Measurements from ENCODE around the gene NKAIN2. TPM values are rescaled to one million over a fixed set of nuclear protein-coding genes. Genes with fewer than 3 reads are reported as not detected.

Gene NKAIN2
- total RNA-seq, 1 experiment from 2014 or later, result 2.2 TPM

GRCh38 chr6:124199286-124199685 lies 395.6 kb downstream of the NKAIN2 start:
- H3K36me3 ChIP-seq (ENCODE audit: insufficient read depth, low read length, poor library complexity, severe bottlenecking), result no peaks in the 10 kb centered on the region
- BruUV-seq (replicated peaks), result no TSS peak
- TF ChIP-seq EZH2 (IDR thresholded peaks at IDR 0.05; ENCODE audit: borderline replicate concordance, low read depth, low read length, poor library complexity, severe bottlenecking), result no peak
- no peak for TF ChIP-seq CTCF (conservative IDR thresholded peaks at IDR 0.05; ENCODE audit: low read depth, low read length)
- no peak overlapping the region for H3K27ac ChIP-seq (ENCODE audit: low read depth, low read length, poor library complexity, severe bottlenecking)
- no peak for DNase-seq (ENCODE audit: low spot score)
- no peaks in the 10 kb centered on the region for H3K27me3 ChIP-seq (replicated peaks; ENCODE audit: insufficient read depth, low read depth, low read length, poor library complexity)
- intact Hi-C loops (cut with micrococcal nuclease; ENCODE audit: unreplicated experiment), result no loop called here
- no peak overlapping the region for H3K4me3 ChIP-seq (ENCODE audit: low read depth, low read length, poor library complexity, severe bottlenecking)
- H3K9me3 ChIP-seq (ENCODE audit: low read depth, low read length, poor library complexity, severe bottlenecking), result no peaks in the 10 kb centered on the region
- ChIA-PET CTCF (no interaction called here), POLR2A (ENCODE audit: low non-redundant PET) (no interaction called here)
- H3K4me1 ChIP-seq (ENCODE audit: insufficient read depth, low read length, poor library complexity, severe bottlenecking), result peaks cover 8% of the 10 kb centered on the region

- H3K27me3 ChIP-seq (replicated peaks; ENCODE audit: insufficient read depth, low read depth, low read length, poor library complexity), result no peaks in the 10 kb centered on the region
- no TSS peak for BruUV-seq (replicated peaks)
- intact Hi-C loops (cut with micrococcal nuclease; ENCODE audit: unreplicated experiment), result no loop called here
- CTCF ChIA-PET, result no interaction called here
- TF ChIP-seq EZH2 (IDR thresholded peaks at IDR 0.05; ENCODE audit: borderline replicate concordance, low read depth, low read length, poor library complexity, severe bottlenecking), result no peak
- TF ChIP-seq CTCF (conservative IDR thresholded peaks at IDR 0.05; ENCODE audit: low read depth, low read length), result no peak
- H3K36me3 ChIP-seq (ENCODE audit: insufficient read depth, low read length, poor library complexity, severe bottlenecking), result no peaks in the 10 kb centered on the region
- H3K4me3 ChIP-seq (ENCODE audit: low read depth, low read length, poor library complexity, severe bottlenecking), result no peak overlapping the region
- POLR2A ChIA-PET (ENCODE audit: low non-redundant PET), result interaction anchor here (0.6 kb wide), 1 partner anchor 364 kb away, joined by 7 read pairs; no protein-coding TSS in a partner anchor
- peaks cover 3% of the 10 kb centered on the region for H3K4me1 ChIP-seq (ENCODE audit: insufficient read depth, low read length, poor library complexity, severe bottlenecking)
- H3K27ac ChIP-seq (ENCODE audit: low read depth, low read length, poor library complexity, severe bottlenecking), result no peak overlapping the region
- no peaks in the 10 kb centered on the region for H3K9me3 ChIP-seq (ENCODE audit: low read depth, low read length, poor library complexity, severe bottlenecking)
- no peak for DNase-seq (ENCODE audit: low spot score)
Measured at GRCh38 chr6:124200661-124201060, 397.0 kb downstream of the NKAIN2 start.

- ChIA-PET CTCF (no interaction called here), POLR2A (ENCODE audit: low non-redundant PET) (no interaction called here)
- no peak for DNase-seq (ENCODE audit: low spot score)
- Histone ChIP-seq H3K4me3 (ENCODE audit: low read depth, low read length, poor library complexity, severe bottlenecking) (no peak overlapping the region), H3K27me3 (replicated peaks; ENCODE audit: insufficient read depth, low read depth, low read length, poor library complexity) (no peaks in the 10 kb centered on the region), H3K36me3 (ENCODE audit: insufficient read depth, low read length, poor library complexity, severe bottlenecking) (no peaks in the 10 kb centered on the region), H3K4me1 (ENCODE audit: insufficient read depth, low read length, poor library complexity, severe bottlenecking) (no peaks in the 10 kb centered on the region), H3K27ac (ENCODE audit: low read depth, low read length, poor library complexity, severe bottlenecking) (no peak overlapping the region), H3K9me3 (ENCODE audit: low read depth, low read length, poor library complexity, severe bottlenecking) (no peaks in the 10 kb centered on the region)
- TF ChIP-seq CTCF (conservative IDR thresholded peaks at IDR 0.05; ENCODE audit: low read depth, low read length) (no peak), EZH2 (IDR thresholded peaks at IDR 0.05; ENCODE audit: borderline replicate concordance, low read depth, low read length, poor library complexity, severe bottlenecking) (no peak)
- no TSS peak for BruUV-seq (replicated peaks)
- intact Hi-C loops (cut with micrococcal nuclease; ENCODE audit: unreplicated experiment), result no loop called here
Measured at GRCh38 chr6:124203101-124203811, 399.6 kb downstream of the NKAIN2 start.
